ENCODE measurements around the gene RPL29. TPM values are rescaled to one million over a fixed set of nuclear protein-coding genes. Genes with fewer than 3 reads are reported as not detected.

The RPL29 gene
- total RNA-seq, 4 donors from 2014 or later: 1,191 to 2,826 (median 1,725) TPM

GRCh38 chr3:51954105-51954504, 41.6 kb downstream of the RPL29 start:
- 55 to 75% methylated on average over 6 of the region's 6 CpGs for WGBS, 2 donors
- intact Hi-C loops (cut with DNase I): no loop called here
- TF ChIP-seq POLR2A (IDR thresholded peaks at IDR 0.05) (no peak), CTCF (IDR thresholded peaks at IDR 0.05) (no peak)

GRCh38 chr3:51953445-51953844, 42.2 kb downstream of the RPL29 start:
- 76 to 78% methylated on average over 3 of the region's 3 CpGs for WGBS, 2 donors
- intact Hi-C loops (cut with DNase I): no loop called here
- Histone ChIP-seq H3K27me3 (peaks cover 0 to 18% (median 0%) of the 10 kb centered on the region in 4 donors), H3K9me3 (no peaks in the 10 kb centered on the region), H3K27ac (no peak overlapping the region), H3K4me3 (no peak overlapping the region), H3K4me1 (peaks cover 13 to 25% (median 14%) of the 10 kb centered on the region in 3 donors), H3K36me3 (peaks cover 0 to 19% (median 0%) of the 10 kb centered on the region in 3 donors)
- DNase-seq: no peak
- no peak for TF ChIP-seq CTCF (IDR thresholded peaks at IDR 0.05)
- no peak for TF ChIP-seq POLR2A (IDR thresholded peaks at IDR 0.05)

More at GRCh38 chr3:51954105-51954504, 41.6 kb downstream of the RPL29 start:
- Histone ChIP-seq H3K4me3 (no peak overlapping the region), H3K9me3 (no peaks in the 10 kb centered on the region), H3K27ac (no peak overlapping the region), H3K27me3 (peaks cover 0 to 18% (median 0%) of the 10 kb centered on the region in 4 donors), H3K36me3 (peaks cover 0 to 19% (median 0%) of the 10 kb centered on the region in 3 donors), H3K4me1 (peaks cover 13 to 25% (median 14%) of the 10 kb centered on the region in 3 donors)
- DNase-seq: no peak

GRCh38 chr3:51950899-51951298, 44.8 kb downstream of the RPL29 start:
- H3K9me3 ChIP-seq: no peaks in the 10 kb centered on the region
- no peak overlapping the region for H3K4me3 ChIP-seq
- DNase-seq: no peak
- 88 to 94% methylated on average over 1 to 2 of the region's 2 CpGs for WGBS, 2 donors
- peaks cover 0 to 16% (median 0%) of the 10 kb centered on the region in 4 donors for H3K27me3 ChIP-seq
- peaks cover 6 to 11% (median 6%) of the 10 kb centered on the region in 3 donors for H3K4me1 ChIP-seq
- peaks cover 0 to 22% (median 0%) of the 10 kb centered on the region in 3 donors for H3K36me3 ChIP-seq
- intact Hi-C loops (cut with DNase I): no loop called here
- TF ChIP-seq POLR2A (IDR thresholded peaks at IDR 0.05) (no peak), CTCF (IDR thresholded peaks at IDR 0.05) (no peak)
- H3K27ac ChIP-seq: no peak overlapping the region

- 78 to 100% methylated on average over 3 to 5 of the region's 5 CpGs for WGBS, 2 donors
- no peaks in the 10 kb centered on the region for H3K9me3 ChIP-seq
- no peak overlapping the region for H3K27ac ChIP-seq
- no peaks in the 10 kb centered on the region for H3K27me3 ChIP-seq
- TF ChIP-seq CTCF (IDR thresholded peaks at IDR 0.05) (no peak), POLR2A (IDR thresholded peaks at IDR 0.05) (no peak)
- intact Hi-C loops (cut with DNase I): no loop called here
- DNase-seq: no peak
- H3K36me3 ChIP-seq: peaks cover 0 to 34% (median 0%) of the 10 kb centered on the region in 3 donors
- H3K4me3 ChIP-seq: no peak overlapping the region
- no peaks in the 10 kb centered on the region for H3K4me1 ChIP-seq
Observed at GRCh38 chr3:51949121-51949520, 46.6 kb downstream of the RPL29 start.

- Histone ChIP-seq H3K36me3 (peaks cover 0 to 34% (median 0%) of the 10 kb centered on the region in 3 donors), H3K9me3 (no peaks in the 10 kb centered on the region), H3K27ac (no peak overlapping the region), H3K4me1 (peaks cover 0 to 5% (median 3%) of the 10 kb centered on the region in 3 donors), H3K4me3 (no peak overlapping the region), H3K27me3 (no peaks in the 10 kb centered on the region)
- 87 to 88% methylated on average over 10 of the region's 10 CpGs for WGBS, 2 donors
- intact Hi-C loops (cut with DNase I): no loop called here
- DNase-seq: no peak
- no peak for TF ChIP-seq POLR2A (IDR thresholded peaks at IDR 0.05)
- TF ChIP-seq CTCF (IDR thresholded peaks at IDR 0.05): no peak
Observed at GRCh38 chr3:51948016-51948580, 47.6 kb downstream of the RPL29 start.

Measured in esophagus squamous epithelium (tissue), 5 donors.